Mucosa of rectum (tissue), 2 donors: ENCODE data around the gene UNC13D.
"Not testable (repeated sequence)": the region's sequence is repeated elsewhere in the genome, so short reads cannot be mapped to it uniquely, and the experiment has no call there.

Source experiments
- H3K27ac ChIP-seq, 2 donors: one replicate each; pipeline ENCODE4 v1.7.0; 2013; ENCODE audit warnings: inconsistent platforms in 2 of 2, low read depth in 2 of 2, low read length in 2 of 2
- H3K27me3 ChIP-seq, 2 donors: one replicate each; pipeline ENCODE4 v1.7.0; 2013; ENCODE audit warnings: low read length in 2 of 2; ENCODE audit not compliant: control insufficient read depth in 2 of 2, insufficient read depth in 2 of 2
- H3K36me3 ChIP-seq, 2 donors: one replicate each; pipeline ENCODE4 v1.7.0; 2013; ENCODE audit warnings: low read length in 2 of 2; ENCODE audit not compliant: control insufficient read depth in 2 of 2, insufficient read depth in 2 of 2
- H3K4me1 ChIP-seq, 2 donors: one replicate each; pipeline ENCODE4 v1.7.0; 2013; ENCODE audit warnings: low read length in 2 of 2, mild to moderate bottlenecking in 1 of 2; ENCODE audit not compliant: control insufficient read depth in 2 of 2, insufficient read depth in 2 of 2
- H3K4me3 ChIP-seq, 2 donors: one replicate each; pipeline ENCODE4 v1.7.0; 2013; ENCODE audit warnings: low read length in 2 of 2
- H3K9ac ChIP-seq, 2 donors: one replicate each; pipeline ENCODE4 v1.7.0; 2013; ENCODE audit warnings: low read length in 2 of 2, low read depth in 1 of 2, mild to moderate bottlenecking in 1 of 2
- H3K9me3 ChIP-seq, 2 donors: one replicate each; pipeline ENCODE4 v1.7.0; 2013; ENCODE audit warnings: low read length in 2 of 2; ENCODE audit not compliant: control insufficient read depth in 2 of 2
- donor health status: healthy.
- donor health status: Normal muscosa, but diverticular disease.

The UNC13D gene

DNA sequence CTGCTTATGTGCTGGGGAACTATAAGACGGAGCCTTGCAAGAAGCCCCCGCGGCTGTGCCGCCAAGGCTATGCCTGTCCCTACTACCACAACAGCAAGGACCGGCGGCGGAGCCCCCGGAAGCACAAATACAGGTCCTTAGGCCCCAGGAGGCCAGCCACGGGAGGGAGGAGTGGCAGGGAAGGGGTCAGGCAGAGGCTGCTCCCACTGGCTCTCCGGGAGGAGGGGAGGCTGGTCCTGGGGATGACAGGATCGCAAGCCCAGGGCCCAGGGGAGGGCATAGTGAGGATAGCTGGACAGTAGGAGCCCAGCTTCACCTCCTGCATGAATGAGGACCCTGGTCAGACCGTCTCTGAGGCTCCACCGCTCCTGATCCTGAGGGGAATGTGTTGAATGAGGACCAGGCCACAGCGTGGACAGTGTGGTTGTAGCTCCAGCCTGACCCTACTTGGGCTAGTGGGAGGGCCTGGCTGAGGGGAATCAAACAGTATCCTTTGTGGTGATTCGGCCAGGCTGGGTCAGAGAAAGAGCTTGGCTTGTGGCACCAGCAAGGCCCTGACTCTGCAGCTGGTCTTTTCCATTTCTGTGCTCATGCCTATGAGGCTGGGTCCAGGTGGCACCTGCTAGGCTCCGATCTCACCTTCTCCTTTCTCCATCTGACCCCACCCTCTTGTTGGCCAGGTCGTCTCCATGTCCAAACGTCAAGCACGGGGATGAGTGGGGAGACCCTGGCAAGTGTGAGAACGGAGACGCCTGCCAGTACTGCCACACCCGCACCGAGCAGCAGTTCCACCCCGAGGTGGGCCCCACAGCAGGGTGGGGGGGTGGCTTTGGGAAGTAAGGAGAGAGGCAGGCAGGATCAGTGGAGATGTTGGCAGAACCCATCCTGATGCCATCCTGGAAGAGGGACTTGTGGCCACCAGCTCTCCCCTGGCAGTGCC, 30.9 kb downstream of the UNC13D start:
- Histone ChIP-seq H3K36me3 (peaks cover 51 to 61% of the 10 kb centered on the region in 2 donors), H3K4me1 (peaks cover 2 to 4% of the 10 kb centered on the region in 2 donors), H3K9me3 (no peaks in the 10 kb centered on the region), H3K9ac (no peak overlapping the region), H3K4me3 (no peak overlapping the region), H3K27ac (no peak overlapping the region), H3K27me3 (no peaks in the 10 kb centered on the region)

DNA sequence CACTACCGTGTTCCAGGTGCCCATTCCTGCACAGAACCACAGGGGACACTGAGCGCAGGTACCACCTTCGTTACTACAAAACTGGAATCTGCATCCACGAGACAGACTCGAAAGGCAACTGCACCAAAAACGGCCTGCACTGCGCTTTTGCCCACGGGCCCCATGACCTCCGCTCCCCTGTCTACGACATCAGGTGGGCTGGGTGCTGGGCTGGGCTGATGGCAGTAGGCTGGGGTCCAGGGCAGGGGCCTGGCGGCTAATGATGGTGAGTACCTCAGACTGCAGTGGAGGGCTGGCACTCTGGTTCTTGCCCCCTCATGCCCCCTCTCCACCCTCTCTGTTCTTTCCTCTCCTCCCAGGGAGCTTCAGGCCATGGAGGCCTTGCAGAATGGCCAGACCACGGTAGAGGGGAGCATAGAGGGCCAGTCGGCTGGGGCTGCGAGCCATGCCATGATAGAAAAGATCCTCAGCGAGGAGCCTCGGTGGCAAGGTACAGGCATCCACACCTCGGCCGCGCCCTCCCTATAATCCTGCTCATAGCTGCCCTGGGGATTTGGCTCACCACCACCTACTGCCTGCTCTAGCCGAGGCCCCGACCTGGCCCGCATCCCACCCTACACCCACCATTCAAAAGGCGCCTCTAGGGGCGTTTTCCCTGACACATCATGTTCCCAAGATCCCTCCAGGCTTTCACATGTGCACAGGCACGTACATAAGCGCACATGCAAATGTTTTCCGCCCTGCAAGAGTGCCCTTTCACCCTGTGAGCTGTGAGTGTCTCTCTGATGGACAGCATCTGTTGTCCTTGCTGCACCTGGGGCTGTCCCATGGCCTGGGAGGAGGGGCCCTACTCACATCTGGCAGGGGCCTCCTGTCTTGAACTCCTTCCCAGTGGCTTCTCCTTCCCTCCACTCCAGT, 31.8 kb downstream of the UNC13D start:
- Histone ChIP-seq H3K4me3 (no peak overlapping the region), H3K27me3 (no peaks in the 10 kb centered on the region), H3K27ac (no peak overlapping the region), H3K9ac (no peak overlapping the region), H3K36me3 (peaks cover 41 to 53% of the 10 kb centered on the region in 2 donors), H3K9me3 (no peaks in the 10 kb centered on the region), H3K4me1 (peaks cover 2 to 4% of the 10 kb centered on the region in 2 donors)

DNA sequence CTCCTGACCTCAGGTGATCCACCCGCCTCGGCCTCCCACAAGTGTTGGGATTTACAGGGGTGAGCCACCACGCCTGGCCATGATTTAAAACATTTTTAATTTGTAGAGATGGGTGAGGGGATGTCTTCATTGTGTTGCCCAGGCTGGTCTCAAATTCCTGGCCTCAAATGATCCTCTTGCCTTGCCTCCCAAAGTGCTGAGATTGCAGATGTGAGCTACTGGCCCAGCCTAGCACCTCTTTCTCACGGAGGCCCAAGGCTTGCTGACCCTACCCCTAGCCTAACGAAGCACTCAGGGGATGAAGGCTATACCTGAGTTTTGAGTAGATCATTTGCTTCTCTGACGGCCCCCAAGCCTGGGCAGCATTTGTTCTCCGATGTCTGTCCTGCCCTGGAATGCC, 33.0 kb downstream of the UNC13D start:
- Histone ChIP-seq H3K27me3 (no peaks in the 10 kb centered on the region), H3K4me3 (no peak overlapping the region), H3K36me3 (peaks cover 31 to 44% of the 10 kb centered on the region in 2 donors), H3K9me3 (no peaks in the 10 kb centered on the region), H3K9ac (no peak overlapping the region), H3K27ac (no peak overlapping the region), H3K4me1 (peaks cover 2 to 4% of the 10 kb centered on the region in 2 donors)

DNA sequence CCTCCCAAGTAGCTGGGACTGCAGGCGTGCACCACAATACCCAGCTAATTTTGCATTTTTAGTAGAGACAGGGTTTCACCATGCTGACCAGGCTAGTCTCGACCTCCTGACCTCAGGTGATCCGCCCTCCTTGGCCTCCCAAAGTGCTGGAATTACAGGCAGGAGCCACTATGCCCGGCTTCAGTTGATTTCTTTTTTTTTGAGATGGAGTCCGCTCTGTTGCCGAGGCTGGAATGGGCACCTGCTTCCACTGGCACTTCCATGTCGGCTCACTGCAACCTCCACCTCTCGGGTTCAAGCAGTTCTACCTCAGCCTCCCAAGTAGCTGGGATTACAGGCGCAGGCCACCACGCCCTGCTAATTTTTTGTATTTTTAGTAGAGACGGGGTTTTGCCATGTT, 33.4 kb downstream of the UNC13D start:
- H3K9ac ChIP-seq, H3K9me3 ChIP-seq, H3K27ac ChIP-seq, H3K27me3 ChIP-seq, H3K4me3 ChIP-seq, H3K4me1 ChIP-seq: not testable (repeated sequence)
- peaks cover 31 to 43% of the 10 kb centered on the region in 2 donors for H3K36me3 ChIP-seq

DNA sequence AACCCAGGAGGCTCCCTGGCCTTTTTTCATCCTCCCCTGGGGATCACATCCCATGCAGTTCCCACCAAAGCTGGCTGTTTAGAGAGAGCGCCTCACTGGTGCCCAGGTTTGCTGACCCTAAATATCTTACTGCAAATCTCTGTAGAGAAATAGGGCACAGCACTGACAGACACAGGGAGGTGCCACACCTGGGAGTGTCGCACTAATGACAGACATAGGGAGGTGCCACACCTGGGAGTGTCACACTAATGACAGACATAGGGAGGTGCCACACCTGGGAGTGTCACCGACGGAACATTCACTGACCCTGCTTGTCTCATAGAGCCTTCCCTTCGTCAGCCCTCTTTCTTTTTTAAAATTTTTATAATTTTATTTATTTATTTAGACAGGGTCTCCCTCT, 34.0 kb downstream of the UNC13D start:
- Histone ChIP-seq H3K27me3 (no peaks in the 10 kb centered on the region), H3K4me1 (peaks cover 2 to 4% of the 10 kb centered on the region in 2 donors), H3K9ac (no peak overlapping the region), H3K4me3 (no peak overlapping the region), H3K9me3 (no peaks in the 10 kb centered on the region), H3K36me3 (peaks cover 31 to 41% of the 10 kb centered on the region in 2 donors), H3K27ac (no peak overlapping the region)

DNA sequence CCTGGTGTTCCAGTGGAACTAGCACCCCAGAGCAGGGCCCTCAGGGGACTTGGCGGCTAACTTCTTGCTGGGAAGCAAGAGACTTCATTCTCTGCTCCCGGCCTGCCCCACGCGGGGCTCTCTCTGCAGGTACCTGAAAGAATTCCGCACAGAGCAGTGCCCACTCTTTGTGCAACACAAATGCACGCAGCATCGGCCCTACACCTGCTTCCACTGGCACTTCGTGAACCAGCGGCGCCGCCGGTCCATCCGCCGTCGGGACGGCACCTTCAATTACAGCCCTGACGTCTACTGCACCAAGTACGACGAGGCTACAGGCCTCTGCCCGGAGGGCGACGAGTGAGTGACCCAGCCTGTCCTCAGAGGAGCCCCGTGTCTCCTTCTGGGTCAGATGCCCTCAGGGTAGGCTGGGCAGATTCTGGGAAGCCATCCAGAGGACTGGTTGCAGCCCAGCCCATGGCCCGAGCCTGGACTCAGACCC, 34.5 kb downstream of the UNC13D start:
- Histone ChIP-seq H3K4me3 (no peak overlapping the region), H3K9ac (no peak overlapping the region), H3K36me3 (peaks cover 27 to 36% of the 10 kb centered on the region in 2 donors), H3K27me3 (no peaks in the 10 kb centered on the region), H3K9me3 (no peaks in the 10 kb centered on the region), H3K4me1 (peaks cover 2 to 4% of the 10 kb centered on the region in 2 donors), H3K27ac (no peak overlapping the region)

DNA sequence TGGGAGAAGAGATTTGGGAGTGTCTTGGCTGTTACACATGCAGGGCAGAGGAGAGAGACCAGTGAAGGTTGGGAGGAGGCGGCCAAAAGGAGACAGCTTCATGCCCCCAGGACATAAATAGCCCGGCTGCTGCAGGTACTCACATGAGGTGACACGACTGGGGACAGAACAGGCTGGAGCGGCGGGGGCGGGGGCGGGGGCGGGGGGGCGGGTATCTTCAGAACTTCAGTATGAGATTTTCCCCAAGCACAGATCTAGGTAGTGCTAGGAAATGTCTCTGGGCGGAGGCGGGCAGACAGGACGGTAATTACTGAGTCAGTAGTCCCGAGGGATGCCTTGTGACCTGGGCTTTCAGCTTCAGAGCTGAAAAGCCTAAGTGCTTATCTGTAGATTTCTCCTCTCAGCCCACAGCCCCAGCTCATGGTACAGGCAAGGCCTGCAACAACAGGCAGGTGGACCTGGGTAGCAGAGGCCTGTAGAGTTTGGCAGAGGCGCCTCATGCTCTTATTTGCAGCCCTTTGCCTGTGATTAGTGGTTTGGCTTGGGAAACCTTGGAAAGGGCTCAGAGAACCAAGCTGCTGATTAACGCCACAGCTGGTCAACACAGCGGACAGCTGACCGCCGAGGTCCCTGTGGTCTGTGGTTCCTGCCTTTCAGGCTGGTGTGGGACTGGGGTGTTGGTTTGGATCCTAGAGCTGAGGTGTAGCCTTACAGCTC, 35.1 kb downstream of the UNC13D start:
- peaks cover 27 to 31% of the 10 kb centered on the region in 2 donors for H3K36me3 ChIP-seq
- H3K4me3 ChIP-seq = no peak overlapping the region
- no peaks in the 10 kb centered on the region for H3K9me3 ChIP-seq
- peaks cover 2 to 4% of the 10 kb centered on the region in 2 donors for H3K4me1 ChIP-seq
- H3K27ac ChIP-seq = no peak overlapping the region
- H3K27me3 ChIP-seq = no peaks in the 10 kb centered on the region
- H3K9ac ChIP-seq = no peak overlapping the region

DNA sequence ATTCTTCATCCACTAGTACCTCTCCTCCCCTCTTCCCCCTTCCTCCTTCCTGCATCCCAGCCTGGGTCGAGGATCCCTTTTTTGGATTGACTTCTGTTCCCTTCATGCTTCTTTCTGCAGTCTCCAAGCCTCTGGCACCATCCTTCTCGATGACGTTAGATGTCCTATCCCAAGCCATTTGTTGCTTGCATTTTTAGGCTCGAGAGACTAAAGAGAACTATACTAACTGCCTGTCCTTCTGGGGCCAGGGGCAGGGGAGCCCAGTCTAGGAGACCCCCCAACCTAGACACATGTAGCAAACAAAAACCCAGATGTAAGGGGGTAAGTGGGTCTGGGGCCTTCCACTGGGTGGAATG, 35.7 kb downstream of the UNC13D start:
- H3K36me3 ChIP-seq = peaks cover 22 to 25% of the 10 kb centered on the region in 2 donors
- H3K4me3 ChIP-seq = no peak overlapping the region
- H3K27ac ChIP-seq = no peak overlapping the region
- no peaks in the 10 kb centered on the region for H3K27me3 ChIP-seq
- H3K4me1 ChIP-seq = peaks cover 2 to 4% of the 10 kb centered on the region in 2 donors
- no peaks in the 10 kb centered on the region for H3K9me3 ChIP-seq
- no peak overlapping the region for H3K9ac ChIP-seq

DNA sequence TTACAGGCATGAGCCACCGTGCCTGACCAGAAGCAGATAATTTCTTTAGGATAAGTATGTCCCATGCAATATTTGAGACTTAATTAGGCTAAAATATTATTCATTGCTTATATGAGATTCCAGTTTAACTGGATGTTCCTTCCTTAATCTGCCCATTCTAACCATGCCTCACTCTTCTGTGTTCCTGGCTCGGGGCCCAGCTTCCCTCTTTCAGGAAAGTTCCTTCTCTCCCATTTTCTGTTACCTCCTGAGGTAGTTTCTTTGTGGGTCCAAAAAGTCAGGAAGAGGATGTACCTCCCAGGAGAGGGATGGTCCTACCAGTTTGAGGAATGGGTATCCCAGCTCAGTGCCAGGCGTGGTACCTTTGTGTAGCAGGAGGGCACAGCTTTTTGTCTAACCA, 36.3 kb downstream of the UNC13D start:
- H3K4me1 ChIP-seq = peaks cover 2 to 4% of the 10 kb centered on the region in 2 donors
- no peaks in the 10 kb centered on the region for H3K9me3 ChIP-seq
- H3K36me3 ChIP-seq = peaks cover 15 to 20% of the 10 kb centered on the region in 2 donors
- no peak overlapping the region for H3K27ac ChIP-seq
- H3K9ac ChIP-seq = no peak overlapping the region
- no peak overlapping the region for H3K4me3 ChIP-seq
- H3K27me3 ChIP-seq = no peaks in the 10 kb centered on the region
